Measurements from ENCODE around the gene CA14.
"Not testable (repeated sequence)": the region's sequence is repeated elsewhere in the genome, so short reads cannot be mapped to it uniquely, and the experiment has no call there.

Gene CA14

DNA sequence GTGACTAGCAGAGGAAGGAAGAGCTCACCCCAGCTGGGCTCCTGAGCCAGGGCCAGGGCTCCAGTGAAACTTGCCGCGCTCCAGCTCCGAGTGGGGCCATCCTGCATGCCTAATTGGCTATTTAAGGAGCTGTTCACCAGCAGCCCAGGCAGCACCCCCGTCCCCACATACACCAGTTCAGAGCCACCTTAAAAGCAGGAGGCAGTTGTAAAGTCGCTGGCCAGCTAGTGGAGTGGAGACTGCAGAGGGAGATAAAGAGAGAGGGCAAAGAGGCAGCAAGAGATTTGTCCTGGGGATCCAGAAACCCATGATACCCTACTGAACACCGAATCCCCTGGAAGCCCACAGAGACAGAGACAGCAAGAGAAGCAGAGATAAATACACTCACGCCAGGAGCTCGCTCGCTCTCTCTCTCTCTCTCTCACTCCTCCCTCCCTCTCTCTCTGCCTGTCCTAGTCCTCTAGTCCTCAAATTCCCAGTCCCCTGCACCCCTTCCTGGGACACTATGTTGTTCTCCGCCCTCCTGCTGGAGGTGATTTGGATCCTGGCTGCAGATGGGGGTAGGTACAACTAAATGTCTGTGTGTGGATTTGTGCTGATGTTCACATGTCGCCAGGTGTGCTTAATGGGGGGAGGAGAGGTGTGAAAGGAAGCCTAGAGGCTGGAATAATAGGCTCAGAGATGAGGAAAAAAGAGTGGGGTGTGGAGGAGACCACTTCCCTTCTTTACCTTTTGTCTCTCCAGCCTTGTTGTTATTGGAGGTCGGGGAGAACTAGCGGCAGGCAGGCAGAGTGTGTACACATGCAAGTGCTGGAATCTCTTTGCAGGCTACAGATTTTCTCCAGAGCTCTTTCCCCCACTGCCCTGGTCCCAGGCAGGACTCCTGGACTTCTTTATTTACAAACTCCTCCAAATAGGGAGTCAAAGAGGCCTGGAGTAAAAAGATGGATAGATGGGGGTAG, at the start of gene CA14:
Gene CA14 (plus strand): TSS at position 151 of the 962 bp plus-strand sequence. CDS start 355 bp downstream, at position 506.
- DNase-seq (ENCODE audit: low read depth): no peak

- DNase-seq (ENCODE audit: low read depth): not testable (repeated sequence)
These were observed 49.1 kb upstream of the CA14 start for GRCh38 chr1:150208460-150208859.

DNA sequence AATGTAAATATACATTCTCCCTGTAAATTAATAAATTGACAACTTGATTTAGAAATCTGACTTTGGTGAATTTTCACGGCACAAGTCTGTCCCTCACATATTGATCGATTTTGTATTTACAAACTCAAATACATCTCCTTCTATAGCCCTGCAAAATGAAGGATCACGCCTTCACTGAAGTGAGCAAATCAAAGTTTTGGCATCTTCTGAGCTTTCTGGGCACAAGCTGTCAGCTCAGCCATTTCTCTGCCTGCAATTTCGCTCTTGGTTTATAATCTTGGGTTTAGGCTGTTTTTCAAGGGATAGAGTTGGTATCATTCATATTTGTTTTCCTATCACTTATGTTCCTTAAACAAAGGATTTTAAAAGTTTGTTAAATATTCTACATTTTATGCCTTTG, 47.5 kb upstream of the CA14 start:
- no peak for DNase-seq (ENCODE audit: low read depth)

DNA sequence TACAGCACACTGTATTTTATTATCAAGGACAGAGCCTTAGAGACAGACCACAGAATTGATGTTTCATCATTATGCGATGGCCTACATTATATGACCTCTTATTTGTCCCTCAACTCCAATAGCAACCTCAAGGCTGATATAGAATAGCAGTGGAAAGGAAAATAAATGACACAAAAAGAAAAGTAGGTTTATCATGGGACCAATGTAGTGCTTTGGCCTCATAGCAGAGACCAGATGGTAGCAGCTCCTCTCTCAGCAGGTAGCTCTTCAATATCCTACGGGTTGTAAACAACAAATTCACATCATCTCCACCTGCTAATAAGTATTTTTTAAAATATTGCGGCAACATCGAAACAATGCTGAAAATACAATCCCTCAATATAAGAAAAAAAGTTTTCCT, 46.9 kb upstream of the CA14 start:
- no peak for DNase-seq (ENCODE audit: low read depth)

GRCh38 chr1:150212070-150212469, 45.5 kb upstream of the CA14 start:
- no peak for DNase-seq (ENCODE audit: low read depth)

DNA sequence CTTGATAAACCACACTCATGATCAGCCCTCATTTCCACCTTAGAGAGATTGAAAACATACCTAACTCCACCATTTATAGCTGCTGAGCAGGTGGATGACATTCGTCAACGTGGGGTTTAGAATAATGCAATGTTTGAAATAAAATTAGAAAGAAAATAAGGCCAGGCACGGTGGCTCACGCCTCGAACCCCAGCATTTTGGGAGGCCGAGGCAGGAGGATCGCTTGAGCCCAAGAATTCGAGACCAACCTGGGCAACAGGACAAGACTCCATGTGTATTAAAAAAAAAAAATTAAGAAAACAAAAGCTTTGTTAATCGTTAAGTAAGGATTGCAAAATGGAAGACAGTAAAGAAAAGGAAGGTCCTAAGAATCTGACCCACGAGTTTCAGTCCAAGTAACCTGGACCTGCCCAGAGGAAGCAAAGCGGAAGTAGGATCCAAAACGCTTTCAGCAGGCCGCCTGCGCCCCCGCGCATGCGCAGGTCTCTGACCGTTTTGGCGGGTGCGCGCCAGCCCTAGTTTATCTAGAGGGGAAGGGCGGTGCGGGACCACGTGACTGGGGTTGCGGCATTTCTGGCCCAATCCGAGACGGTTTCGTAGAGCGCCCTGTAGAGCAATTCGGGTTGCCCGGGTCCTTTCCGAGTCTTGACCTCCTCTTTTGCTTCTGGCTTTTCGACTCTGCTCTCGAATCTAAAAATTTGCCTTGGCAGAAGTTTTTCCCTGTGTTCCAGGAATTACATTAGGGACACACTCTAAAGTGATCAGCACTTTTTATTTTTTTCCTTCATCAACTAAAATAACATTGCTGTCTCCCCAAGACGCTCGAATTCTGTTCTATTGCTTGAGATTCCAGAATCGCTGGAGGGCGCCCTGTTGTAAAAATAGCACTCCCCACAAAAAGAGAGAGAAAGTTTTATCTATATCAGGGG, 44.1 kb upstream of the CA14 start:
- peak; percentile 93 for DNase-seq (ENCODE audit: low read depth)

- not testable (repeated sequence) for DNase-seq (ENCODE audit: low read depth)
These were observed 43.3 kb upstream of the CA14 start for GRCh38 chr1:150214099-150214756.

DNA sequence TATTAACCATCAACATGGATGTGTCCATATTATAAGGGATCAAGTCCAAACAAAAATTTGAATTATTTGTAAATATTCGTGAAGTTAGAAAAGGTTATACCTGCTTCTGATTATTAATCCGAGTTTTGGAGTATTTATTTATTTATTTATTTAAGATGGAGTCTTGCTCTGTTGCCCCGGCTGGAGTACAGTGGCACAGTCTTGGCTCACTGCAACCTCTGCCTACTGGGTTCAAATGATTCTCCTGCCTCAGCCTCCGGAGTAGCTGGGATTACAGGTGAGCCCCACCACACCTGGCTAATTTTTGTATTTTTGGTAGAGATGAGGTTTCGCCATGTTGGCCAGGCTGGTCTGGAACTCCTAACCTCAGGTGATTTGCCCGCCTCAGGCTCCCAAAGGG, 41.7 kb upstream of the CA14 start:
- DNase-seq (ENCODE audit: low read depth): not testable (repeated sequence)

- DNase-seq (ENCODE audit: low read depth): peak; percentile 23
These were observed 36.0 kb upstream of the CA14 start for GRCh38 chr1:150221552-150221951.

- no peak for DNase-seq (ENCODE audit: low read depth)
These were observed 32.6 kb upstream of the CA14 start for GRCh38 chr1:150224983-150225382.

DNA sequence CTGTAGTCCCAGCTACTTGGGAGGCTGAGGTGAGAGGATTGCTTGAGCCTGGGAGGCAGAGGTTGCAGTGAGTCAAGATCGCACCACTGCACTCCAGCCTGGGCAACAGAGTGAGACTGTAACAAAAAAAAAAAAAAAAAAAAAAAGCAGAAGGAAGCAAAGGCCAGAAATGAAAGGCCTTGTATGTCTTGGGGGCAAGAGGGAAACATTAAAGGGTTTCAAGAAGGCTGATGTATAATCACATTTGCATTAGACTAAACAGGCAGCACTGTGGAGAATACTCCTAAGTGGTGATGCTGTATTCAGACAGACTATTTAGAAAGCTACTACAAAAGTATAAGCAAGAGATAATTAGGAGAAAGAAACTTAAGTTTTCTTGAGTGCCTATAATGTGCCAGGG, 32.0 kb upstream of the CA14 start:
- DNase-seq (ENCODE audit: low read depth): no peak

DNA sequence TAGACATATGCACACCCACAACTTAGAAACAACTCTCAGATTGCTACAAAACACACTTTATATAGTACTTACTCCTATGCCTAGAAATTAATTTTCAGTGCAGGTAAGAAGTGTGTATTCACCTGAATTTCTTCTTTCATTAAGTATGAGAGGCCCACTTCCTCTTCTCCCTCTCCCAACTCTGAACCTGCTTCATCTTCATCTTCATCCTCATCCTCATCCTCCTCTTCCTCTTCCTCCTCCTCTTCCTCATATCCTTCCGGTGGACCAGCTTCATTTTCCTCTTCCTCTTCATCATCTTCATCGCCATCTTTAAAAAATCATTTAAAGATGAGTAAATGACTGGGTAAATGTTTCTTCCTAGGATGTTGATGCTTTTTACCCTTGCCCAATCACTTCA, 31.1 kb upstream of the CA14 start:
- no peak for DNase-seq (ENCODE audit: low read depth)

- no peak for DNase-seq (ENCODE audit: low read depth)
These were observed 30.3 kb upstream of the CA14 start for GRCh38 chr1:150227228-150227627.

- DNase-seq (ENCODE audit: low read depth): not testable (repeated sequence)
These were observed 29.3 kb upstream of the CA14 start for GRCh38 chr1:150228246-150228645.

GRCh38 chr1:150232921-150233320, 24.7 kb upstream of the CA14 start:
- DNase-seq (ENCODE audit: low read depth): not testable (repeated sequence)

- DNase-seq (ENCODE audit: low read depth): peak; percentile 15
These were observed 23.9 kb upstream of the CA14 start for GRCh38 chr1:150233359-150234308.

GRCh38 chr1:150234309-150234565, 23.3 kb upstream of the CA14 start:
- no peak for DNase-seq (ENCODE audit: low read depth)

DNA sequence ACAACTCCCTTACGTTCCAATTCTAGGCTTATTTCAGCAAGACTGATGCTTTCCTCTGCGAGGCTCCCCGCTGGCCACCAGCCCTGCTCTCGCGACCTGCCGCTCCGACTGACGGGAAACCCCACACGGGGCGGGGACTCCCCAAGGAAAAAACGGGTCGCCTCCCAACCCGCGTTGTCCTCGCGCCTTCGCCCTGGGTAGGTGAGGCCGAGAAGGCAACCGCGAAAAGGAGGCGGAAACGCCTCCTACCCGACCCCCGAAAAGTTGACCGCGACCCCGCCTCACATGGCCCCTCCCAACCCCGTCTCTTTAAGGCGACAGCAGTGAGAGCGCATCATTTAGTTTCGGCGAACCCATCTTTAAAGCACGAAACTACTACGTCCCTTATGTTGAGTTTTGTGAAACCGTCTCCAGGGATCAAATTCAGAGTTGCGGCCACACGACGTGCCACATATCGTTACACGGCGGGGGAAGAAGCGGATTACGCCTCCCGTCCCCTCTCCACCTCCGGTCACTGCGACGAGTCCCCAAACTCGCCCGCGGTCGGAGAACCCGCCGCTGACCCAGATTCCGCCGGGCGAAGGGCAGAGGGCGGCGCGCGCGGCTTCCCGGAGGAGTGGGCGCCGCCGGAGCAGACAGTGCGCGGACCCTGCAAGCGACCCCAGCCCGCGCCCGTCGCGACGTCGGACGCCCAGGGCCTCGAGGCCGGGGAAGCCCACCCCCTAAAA, 22.8 kb upstream of the CA14 start:
- DNase-seq (ENCODE audit: low read depth): peak; percentile 70

GRCh38 chr1:150235294-150235851, 22.2 kb upstream of the CA14 start:
- DNase-seq (ENCODE audit: low read depth): no peak
